SK-N-MC (cell line): ENCODE measurements around the gene TANGO6.

ENCODE experiments used
- EZH2 ChIP-seq: fragments of 200-600 bp; sonication (generic); IDR thresholded peaks from one replicate; pipeline ENCODE4 v1.6.1; 2017; ENCODE audit warnings: antibody characterized with exemption
- POLR2AphosphoS5 ChIP-seq: IDR thresholded peaks from 2 replicates; pipeline ENCODE4 v1.6.1; 2012; ENCODE audit warnings: mild to moderate bottlenecking, low read depth, low read length, borderline replicate concordance

- TF ChIP-seq POLR2AphosphoS5 (no peak), EZH2 (no peak)
Observed at GRCh38 chr16:68978303-68978954, 135.1 kb downstream of the TANGO6 start.
